T-helper 2 cell treated with Interferon-gamma antibody and Interleukin-4, amounts not matched to agents 100 ng/mL and 5 ng/mL, for 36 hours (primary cell): ENCODE results near the gene SLC12A7. TPM values are rescaled to one million over a fixed set of nuclear protein-coding genes. Genes with fewer than 3 reads are reported as not detected.

Experiments used
- intact Hi-C: fragments of 100-400 bp; cut with micrococcal nuclease; formaldehyde crosslinking; loops from one replicate; pipeline ENCODE4 v1.15.1; 2023
- total RNA-seq: library from RNA; stranded (reverse); gene quantifications from 2 replicates; pipeline ENCODE4 v1.2.3, GENCODE V29; 2022

SLC12A7 gene
- total RNA-seq, 1 donor from 2014 or later = 107 TPM

- intact Hi-C loops = no loop called here
Observed at GRCh38 chr5:1039706-1040260, 72.1 kb downstream of the SLC12A7 start.

- intact Hi-C loops = no loop called here
Observed at GRCh38 chr5:1039210-1039548, 72.7 kb downstream of the SLC12A7 start.

- intact Hi-C loops = no loop called here
Observed at GRCh38 chr5:1038417-1039209, 73.2 kb downstream of the SLC12A7 start.

- intact Hi-C loops = no loop called here
Observed at GRCh38 chr5:1037671-1038416, 74.0 kb downstream of the SLC12A7 start.

GRCh38 chr5:1037123-1037670 is 74.7 kb downstream of the SLC12A7 start:
- intact Hi-C loops = no loop called here

- intact Hi-C loops = no loop called here
Observed at GRCh38 chr5:1036504-1037122, 75.2 kb downstream of the SLC12A7 start.

- intact Hi-C loops = no loop called here
Observed at GRCh38 chr5:1035421-1036405, 76.2 kb downstream of the SLC12A7 start.

GRCh38 chr5:1034986-1035385 is 76.9 kb downstream of the SLC12A7 start:
- intact Hi-C loops = no loop called here

- intact Hi-C loops = no loop called here
Observed at GRCh38 chr5:1034421-1034905, 77.4 kb downstream of the SLC12A7 start.

GRCh38 chr5:1033606-1034420 is 78.0 kb downstream of the SLC12A7 start:
- intact Hi-C loops = no loop called here

GRCh38 chr5:1033178-1033577 is 78.7 kb downstream of the SLC12A7 start:
- intact Hi-C loops = no loop called here

GRCh38 chr5:1032551-1033027 is 79.3 kb downstream of the SLC12A7 start:
- intact Hi-C loops = no loop called here

- intact Hi-C loops = no loop called here
Observed at GRCh38 chr5:1032011-1032410, 79.9 kb downstream of the SLC12A7 start.

GRCh38 chr5:1031306-1031959 is 80.4 kb downstream of the SLC12A7 start:
- intact Hi-C loops = no loop called here

GRCh38 chr5:1030801-1031271 is 81.0 kb downstream of the SLC12A7 start:
- intact Hi-C loops = no loop called here

- intact Hi-C loops = no loop called here
Observed at GRCh38 chr5:1029945-1030625, 81.8 kb downstream of the SLC12A7 start.

- intact Hi-C loops = no loop called here
Observed at GRCh38 chr5:1029282-1029944, 82.5 kb downstream of the SLC12A7 start.
